Lung (tissue), 12 donors: ENCODE data around the gene STARD10. TPM values are rescaled to one million over a fixed set of nuclear protein-coding genes. Genes with fewer than 3 reads are reported as not detected.
A peak's percentile ranks its signal among the peaks of the same experiment; 100 is the strongest.

Experiments
- ATAC-seq: fragments of 200-7000 bp; cut with Tn5 transposase; one replicate; pipeline ENCODE4 v1.9.1; 2020; ENCODE audit warnings: moderate number of reproducible peaks; ENCODE audit not compliant: insufficient read depth, low FRiP score
- DNase-seq, 3 donors: peaks; one replicate each; pipeline ENCODE4 v3.0.0-alpha.2; 2013 to 2017
- H3K27ac ChIP-seq, 2 donors: one replicate each; pipeline ENCODE4 v1.5.1; 2013; ENCODE audit warnings: mild to moderate bottlenecking in 2 of 2, moderate library complexity in 2 of 2, control low read depth in 1 of 2, inconsistent platforms in 1 of 2, low read depth in 1 of 2, low read length in 1 of 2
- H3K27me3 ChIP-seq, 3 donors: one replicate each; pipeline ENCODE4 v1.5.1; 2013; ENCODE audit warnings: low read length in 2 of 3; ENCODE audit not compliant: control insufficient read depth in 3 of 3, insufficient read depth in 3 of 3
- H3K36me3 ChIP-seq, 4 donors: one replicate each; pipeline ENCODE4 v1.5.1; 2013; ENCODE audit warnings: low read length in 4 of 4, mild to moderate bottlenecking in 1 of 4, moderate library complexity in 1 of 4; ENCODE audit not compliant: control insufficient read depth in 4 of 4, insufficient read depth in 4 of 4
- H3K4me1 ChIP-seq, 5 donors: one replicate each; pipeline ENCODE4 v1.5.1; 2013; ENCODE audit warnings: low read length in 5 of 5, mild to moderate bottlenecking in 2 of 5, moderate library complexity in 1 of 5; ENCODE audit not compliant: control insufficient read depth in 5 of 5, insufficient read depth in 5 of 5
- H3K4me3 ChIP-seq: one replicate; pipeline ENCODE4 v1.5.1; 2013; ENCODE audit warnings: mild to moderate bottlenecking, control low read depth, moderate library complexity
- H3K9ac ChIP-seq, 2 donors: one replicate each; pipeline ENCODE4 v1.5.1; 2013; ENCODE audit warnings: low read length in 2 of 2, control low read depth in 1 of 2; ENCODE audit not compliant: insufficient read depth in 1 of 2
- H3K9me3 ChIP-seq, 4 donors: one replicate each; pipeline ENCODE4 v1.5.1; 2013; ENCODE audit warnings: low read length in 3 of 4, mild to moderate bottlenecking in 1 of 4, moderate library complexity in 1 of 4; ENCODE audit not compliant: control insufficient read depth in 4 of 4, insufficient read depth in 3 of 4
- WGBS, 2 donors: extraction: QIAGEN DNeasy Blood & Tissue Kit; methylation state at CpG; one replicate each; pipeline ENCODE4 v1.1.7; 2013; 5-methylcytosine and 5-hydroxymethylcytosine counted together
- polyA plus RNA-seq, 2 donors: library from polyadenylated mRNA; stranded (reverse); fragments of 200-250 nt; gene quantifications; one replicate each; pipeline ENCODE4 v1.2.1, GENCODE V29; 2013
- total RNA-seq, 2 donors: library from RNA; depleted of rRNA in 1 of 2; stranded (reverse); fragments of >200 nt in 1 of 2; gene quantifications; one replicate each; pipeline ENCODE4 v1.2.1, GENCODE V29; 2014 to 2021
- TF ChIP-seq, protein P1 (sequence below): IDR thresholded peaks from 2 replicates; pipeline ENCODE4 v1.5.1; 2012; ENCODE audit warnings: mild to moderate bottlenecking; ENCODE audit errors: control extremely low read depth, extremely low read depth
- donor health status: control.
- donor health status: control.
- donor health status: Bipolar disorder and iron deficiency.
- donor health status: healthy.
- donor health status: DM: yes; HTN: yes; CAD: no.

The STARD10 gene
- total and polyA plus RNA-seq, 4 donors = 66.5 to 198 (median 102) TPM

DNA sequence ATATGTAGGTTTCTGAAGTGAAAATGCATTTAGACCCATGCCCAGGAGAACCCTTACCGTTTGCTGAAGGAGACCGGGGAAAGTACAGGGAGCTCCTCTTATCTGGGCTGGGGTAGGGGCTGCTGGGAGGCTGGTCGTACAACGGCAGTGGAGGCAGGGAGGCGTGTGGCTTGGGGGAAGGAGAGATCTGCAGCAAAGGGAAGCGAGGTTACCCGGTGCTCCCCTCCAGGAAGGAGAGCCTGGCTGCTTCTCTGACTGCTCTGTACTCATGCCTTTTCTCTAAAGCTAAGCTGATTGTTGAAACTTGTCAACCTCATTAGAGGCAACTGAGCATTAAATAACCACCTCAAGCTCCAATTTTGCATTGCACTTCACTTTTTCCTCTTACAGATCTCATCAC lies 47.5 kb upstream of the STARD10 start:
- Histone ChIP-seq H3K27ac (no peak overlapping the region), H3K9me3 (no peaks in the 10 kb centered on the region), H3K36me3 (peaks cover 4 to 31% (median 12%) of the 10 kb centered on the region in 4 donors), H3K27me3 (no peaks in the 10 kb centered on the region), H3K4me3 (no peak overlapping the region), H3K4me1 (peaks cover 2 to 31% (median 9%) of the 10 kb centered on the region in 5 donors), H3K9ac (no peak overlapping the region)
- no peak for DNase-seq
- no peak for ATAC-seq
- TF ChIP-seq, protein P1, sequence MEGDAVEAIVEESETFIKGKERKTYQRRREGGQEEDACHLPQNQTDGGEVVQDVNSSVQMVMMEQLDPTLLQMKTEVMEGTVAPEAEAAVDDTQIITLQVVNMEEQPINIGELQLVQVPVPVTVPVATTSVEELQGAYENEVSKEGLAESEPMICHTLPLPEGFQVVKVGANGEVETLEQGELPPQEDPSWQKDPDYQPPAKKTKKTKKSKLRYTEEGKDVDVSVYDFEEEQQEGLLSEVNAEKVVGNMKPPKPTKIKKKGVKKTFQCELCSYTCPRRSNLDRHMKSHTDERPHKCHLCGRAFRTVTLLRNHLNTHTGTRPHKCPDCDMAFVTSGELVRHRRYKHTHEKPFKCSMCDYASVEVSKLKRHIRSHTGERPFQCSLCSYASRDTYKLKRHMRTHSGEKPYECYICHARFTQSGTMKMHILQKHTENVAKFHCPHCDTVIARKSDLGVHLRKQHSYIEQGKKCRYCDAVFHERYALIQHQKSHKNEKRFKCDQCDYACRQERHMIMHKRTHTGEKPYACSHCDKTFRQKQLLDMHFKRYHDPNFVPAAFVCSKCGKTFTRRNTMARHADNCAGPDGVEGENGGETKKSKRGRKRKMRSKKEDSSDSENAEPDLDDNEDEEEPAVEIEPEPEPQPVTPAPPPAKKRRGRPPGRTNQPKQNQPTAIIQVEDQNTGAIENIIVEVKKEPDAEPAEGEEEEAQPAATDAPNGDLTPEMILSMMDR = no peak
- 83 to 89% methylated on average over 7 of the region's 7 CpGs for WGBS, 2 donors

GRCh38 chr11:72840780-72841179 lies 46.9 kb upstream of the STARD10 start:
- Histone ChIP-seq H3K4me3 (no peak overlapping the region), H3K9me3 (no peaks in the 10 kb centered on the region), H3K4me1 (peaks cover 2 to 37% (median 12%) of the 10 kb centered on the region in 5 donors), H3K36me3 (peaks cover 4 to 31% (median 12%) of the 10 kb centered on the region in 4 donors), H3K9ac (no peak overlapping the region), H3K27ac (no peak overlapping the region), H3K27me3 (no peaks in the 10 kb centered on the region)
- no peak for ATAC-seq
- TF ChIP-seq, protein P1 = no peak
- 94 to 95% methylated on average over 4 of the region's 4 CpGs for WGBS, 2 donors
- DNase-seq = no peak

- DNase-seq = no peak
- Histone ChIP-seq H3K27ac (peak overlapping the region in 1 of 2 donors; percentile 55), H3K4me1 (peaks cover 0 to 40% (median 10%) of the 10 kb centered on the region in 5 donors)
These were observed 45.0 kb upstream of the STARD10 start for GRCh38 chr11:72838691-72839305.

More at GRCh38 chr11:72838691-72839305, 45.0 kb upstream of the STARD10 start:
- WGBS, 2 donors = 49 to 57% methylated on average over 4 of the region's 4 CpGs
- no peaks in the 10 kb centered on the region for H3K9me3 ChIP-seq
- H3K36me3 ChIP-seq = peaks cover 4 to 28% (median 12%) of the 10 kb centered on the region in 4 donors
- H3K4me3 ChIP-seq = no peak overlapping the region
- no peak for ATAC-seq
- no peak overlapping the region for H3K9ac ChIP-seq
- TF ChIP-seq, protein P1 = no peak
- no peaks in the 10 kb centered on the region for H3K27me3 ChIP-seq
